GM21723 (cell line): ENCODE data around the gene WDR62.

Experiments used
- ATAC-seq: cut with Tn5 transposase; IDR thresholded peaks from one replicate; pipeline ENCODE4 v1.9.1; 2021; ENCODE audit warnings: mild to moderate bottlenecking, moderate library complexity; ENCODE audit not compliant: unreplicated experiment

Gene WDR62

GRCh38 chr19:36073121-36073876 is 18.6 kb downstream of the WDR62 start:
- ATAC-seq: no peak

DNA sequence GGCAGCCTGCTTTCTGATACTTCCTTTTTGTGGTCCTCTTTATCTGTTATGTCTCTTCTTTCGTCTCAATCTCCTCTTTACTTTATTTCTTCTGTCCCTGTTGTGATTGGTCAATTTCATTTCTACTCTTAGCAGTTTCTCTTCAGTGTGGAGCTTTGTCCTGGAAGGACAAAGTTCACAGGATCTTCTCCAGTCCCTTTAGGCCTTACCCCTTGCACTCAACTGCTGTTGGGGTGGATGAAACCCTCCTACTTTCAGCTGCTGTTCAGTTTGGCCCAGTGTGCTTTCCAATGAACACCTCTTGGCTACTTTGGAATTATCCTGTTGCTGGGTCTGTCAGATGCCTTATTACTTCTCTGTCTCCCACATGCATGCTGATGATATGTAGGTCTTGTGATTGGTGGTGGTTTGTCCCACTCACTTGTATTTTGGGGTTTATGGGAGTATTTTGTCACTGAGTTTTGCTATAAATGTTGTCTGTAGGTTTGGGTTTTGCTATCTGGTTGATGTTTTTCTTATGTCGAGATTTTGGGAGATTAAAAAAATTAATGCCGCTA is 24.8 kb downstream of the WDR62 start:
- ATAC-seq: no peak

GRCh38 chr19:36081385-36081784 is 26.7 kb downstream of the WDR62 start:
- no peak for ATAC-seq

- ATAC-seq: no peak
Measured at GRCh38 chr19:36081894-36082293, 27.2 kb downstream of the WDR62 start.

GRCh38 chr19:36082916-36083315 is 28.2 kb downstream of the WDR62 start:
- ATAC-seq: no peak

DNA sequence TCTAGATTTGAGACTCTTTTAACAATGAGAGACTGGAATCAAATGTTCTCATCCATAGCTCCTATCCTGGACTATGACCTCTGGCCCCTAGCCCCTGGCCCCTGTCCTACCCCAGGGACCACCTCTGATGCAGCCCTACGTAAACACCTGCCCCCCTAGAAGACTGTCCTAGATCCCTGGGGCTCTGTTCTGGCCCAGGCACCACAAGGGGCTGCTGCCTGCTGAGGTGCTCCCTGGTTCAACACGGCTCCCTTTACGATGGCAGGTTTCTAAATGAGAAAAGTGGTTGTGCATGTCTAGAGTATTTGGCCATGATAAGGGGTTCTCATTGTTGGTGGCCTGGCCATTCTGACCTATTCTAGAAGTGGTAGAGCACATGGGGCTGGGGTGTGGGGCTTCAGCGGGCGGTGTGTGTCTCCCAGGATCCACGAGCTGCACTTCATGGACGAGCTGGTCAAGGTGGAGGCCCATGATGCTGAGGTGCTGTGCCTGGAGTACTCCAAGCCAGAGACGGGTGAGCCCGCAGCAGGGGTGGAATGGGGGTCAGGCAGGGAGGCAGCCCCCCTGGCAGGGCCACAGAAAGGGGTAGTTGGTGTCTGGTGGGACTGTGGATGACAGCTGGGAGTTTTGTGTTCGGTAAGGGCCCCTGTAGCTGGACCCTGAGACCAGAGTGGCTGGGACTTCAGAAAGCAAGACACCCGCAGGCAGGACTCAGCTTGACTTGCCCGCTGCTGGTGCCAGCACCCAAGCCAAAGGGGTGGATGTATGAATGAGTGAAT is 29.7 kb downstream of the WDR62 start:
- no peak for ATAC-seq

DNA sequence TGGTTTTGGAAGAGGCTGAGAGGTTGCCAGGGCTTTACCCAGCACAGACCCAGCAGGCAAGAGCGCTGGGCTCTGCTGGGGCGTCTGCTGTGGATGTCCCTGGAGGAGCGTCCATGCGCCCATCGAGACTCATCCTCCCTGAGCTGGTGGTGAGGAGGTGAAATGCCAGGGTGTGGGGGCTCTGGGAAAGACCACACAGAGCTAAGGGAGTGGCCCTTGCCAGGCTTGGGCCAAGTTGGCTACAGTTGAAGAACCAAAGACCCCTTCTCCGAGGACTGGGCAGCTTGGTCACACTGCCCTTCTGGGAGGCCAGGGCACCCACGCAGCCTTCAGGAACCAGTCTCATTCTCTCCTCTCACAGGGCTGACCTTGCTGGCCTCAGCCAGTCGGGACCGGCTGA is 31.6 kb downstream of the WDR62 start:
- ATAC-seq: no peak

DNA sequence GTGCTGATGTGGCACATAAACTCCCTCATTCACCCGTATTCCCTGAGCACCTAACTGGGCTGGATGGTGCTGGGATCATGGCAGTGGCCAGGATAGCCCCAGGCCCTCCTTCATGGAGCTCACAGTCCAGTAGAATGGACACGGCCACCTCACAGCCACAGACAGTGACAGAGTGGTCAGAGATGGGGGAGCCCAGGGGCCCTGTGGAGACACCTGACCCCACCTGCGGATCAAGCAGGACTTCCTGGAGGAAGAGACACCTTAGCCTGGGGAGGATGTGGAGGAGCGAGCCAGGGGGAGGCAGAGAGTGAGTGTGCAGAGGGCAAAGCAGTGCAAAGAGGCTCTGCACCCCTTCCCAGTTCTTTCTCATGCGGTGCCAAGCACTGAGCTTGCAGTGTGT is 35.1 kb downstream of the WDR62 start:
- no peak for ATAC-seq

GRCh38 chr19:36090910-36091695 is 36.4 kb downstream of the WDR62 start:
- no peak for ATAC-seq

- no peak for ATAC-seq
Measured at GRCh38 chr19:36092566-36092965, 37.9 kb downstream of the WDR62 start.

GRCh38 chr19:36093146-36093662 is 38.5 kb downstream of the WDR62 start:
- no peak for ATAC-seq

DNA sequence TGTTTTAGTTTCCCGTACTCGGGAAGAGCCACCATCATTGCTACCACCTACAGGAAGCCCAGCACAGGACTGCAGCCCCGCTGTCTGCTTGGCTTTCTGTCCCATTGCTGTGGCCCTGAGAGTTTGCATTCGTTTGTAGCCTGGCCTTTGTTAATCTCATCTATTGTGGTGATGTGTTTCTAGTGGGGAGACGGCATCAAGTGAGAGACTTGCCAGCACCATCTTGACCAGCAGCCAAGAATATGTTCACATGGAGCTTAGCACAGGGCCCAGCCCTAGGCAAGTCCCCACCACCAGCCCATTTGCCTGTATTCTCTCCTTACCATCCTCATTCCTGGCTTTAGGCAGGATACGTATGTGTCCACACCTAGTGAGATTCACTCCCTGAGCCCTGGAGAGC is 39.0 kb downstream of the WDR62 start:
- no peak for ATAC-seq

- ATAC-seq: no peak
Measured at GRCh38 chr19:36097036-36097435, 42.3 kb downstream of the WDR62 start.

GRCh38 chr19:36099166-36099785 is 44.6 kb downstream of the WDR62 start:
- ATAC-seq: no peak

- ATAC-seq: no peak
Measured at GRCh38 chr19:36100476-36100875, 45.8 kb downstream of the WDR62 start.

GRCh38 chr19:36101550-36102327 is 47.0 kb downstream of the WDR62 start:
- no peak for ATAC-seq

DNA sequence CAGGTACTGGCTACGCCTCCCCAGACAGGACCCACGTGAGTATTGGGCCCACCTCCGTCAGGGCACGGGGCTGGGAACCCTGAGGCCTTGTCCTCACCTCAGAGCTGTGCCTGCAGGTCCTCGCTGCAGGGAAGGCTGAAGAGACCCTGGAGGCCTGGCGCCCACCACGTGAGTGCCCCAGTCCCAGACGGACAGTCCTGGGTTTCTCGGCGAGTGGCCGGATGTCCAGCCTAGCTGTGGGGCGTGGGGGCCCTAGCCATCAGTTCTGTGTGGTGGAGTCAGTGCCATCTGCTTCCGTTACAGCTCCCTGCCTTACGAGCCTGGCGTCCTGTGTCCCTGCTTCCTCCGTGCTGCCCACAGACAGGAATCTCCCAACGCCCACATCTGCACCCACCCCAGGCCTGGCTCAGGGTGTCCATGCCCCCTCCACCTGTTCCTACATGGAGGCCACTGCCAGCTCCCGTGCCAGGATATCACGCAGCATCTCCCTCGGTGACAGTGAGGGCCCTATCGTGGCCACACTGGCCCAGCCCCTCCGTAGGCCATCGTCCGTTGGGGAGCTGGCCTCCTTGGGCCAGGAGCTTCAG is 48.4 kb downstream of the WDR62 start:
- no peak for ATAC-seq

DNA sequence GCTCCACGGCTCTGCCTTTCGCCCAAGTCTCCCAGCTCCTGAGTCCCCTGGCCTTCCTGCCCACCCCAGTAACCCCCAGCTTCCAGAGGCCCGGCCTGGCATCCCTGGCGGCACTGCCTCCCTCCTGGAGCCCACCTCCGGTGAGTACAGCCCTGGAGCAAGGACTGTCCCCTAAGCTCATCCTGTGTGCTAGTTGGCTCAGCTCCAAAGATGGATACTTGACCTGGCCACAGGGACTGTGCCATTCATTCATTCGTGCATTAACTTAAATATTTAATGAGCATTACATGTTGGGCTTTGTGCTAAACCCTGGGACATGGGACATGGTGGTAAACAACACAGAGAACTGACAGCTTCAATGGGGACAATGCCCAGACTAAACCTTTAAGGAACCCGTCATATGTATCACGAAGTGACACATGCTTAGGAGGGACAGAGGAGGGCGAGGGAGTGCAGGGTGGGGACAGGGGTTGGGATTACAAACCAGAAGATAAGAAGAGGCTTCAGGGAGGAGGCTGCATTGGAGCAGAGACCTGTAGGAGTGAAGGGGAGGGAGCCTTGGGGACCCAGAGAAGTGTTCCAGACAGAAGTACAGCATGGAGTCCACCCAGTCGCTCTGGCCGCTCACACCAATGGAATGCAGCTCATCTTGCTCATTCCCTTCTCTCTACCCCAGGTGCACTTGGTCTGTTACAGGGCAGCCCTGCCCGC is 49.3 kb downstream of the WDR62 start:
- ATAC-seq: no peak

GRCh38 chr19:36106441-36106840 is 51.7 kb downstream of the WDR62 start:
- no peak for ATAC-seq
